H7 (cell line): ENCODE measurements around the gene ZNF112. TPM values are rescaled to one million over a fixed set of nuclear protein-coding genes. Genes with fewer than 3 reads are reported as not detected.

ENCODE experiments used
- DNase-seq: peaks from one replicate; pipeline ENCODE4 v3.0.0; 2012
- H3K27me3 ChIP-seq: 2 replicates; pipeline ENCODE4 v1.6.0; 2011; ENCODE audit warnings: mild to moderate bottlenecking, low read length; ENCODE audit not compliant: control insufficient read depth, insufficient read depth
- H3K36me3 ChIP-seq: replicated peaks from 2 replicates; pipeline ENCODE4 v1.5.1; 2011; ENCODE audit warnings: low read length; ENCODE audit not compliant: control insufficient read depth, insufficient read depth
- H3K4me3 ChIP-seq: 2 replicates; pipeline ENCODE4 v1.5.1; 2011; ENCODE audit warnings: low read depth, mild to moderate bottlenecking, control low read depth, low read length, moderate library complexity; ENCODE audit not compliant: insufficient read depth
- total RNA-seq: library from RNA; depleted of rRNA; stranded (reverse); fragments of >200 nt; shearing (Covaris generic); gene quantifications from 2 replicates; pipeline ENCODE4 v1.2.3, GENCODE V29; 2014; rRNA removed

ZNF112 gene
- total RNA-seq, 1 experiment from 2014 or later = 2.1 TPM

- no peak for DNase-seq
- H3K27me3 ChIP-seq = no peaks in the 10 kb centered on the region
- H3K36me3 ChIP-seq = no peaks in the 10 kb centered on the region
- no peak overlapping the region for H3K4me3 ChIP-seq
These were observed 48.5 kb downstream of the ZNF112 start for GRCh38 chr19:44308011-44308410.

DNA sequence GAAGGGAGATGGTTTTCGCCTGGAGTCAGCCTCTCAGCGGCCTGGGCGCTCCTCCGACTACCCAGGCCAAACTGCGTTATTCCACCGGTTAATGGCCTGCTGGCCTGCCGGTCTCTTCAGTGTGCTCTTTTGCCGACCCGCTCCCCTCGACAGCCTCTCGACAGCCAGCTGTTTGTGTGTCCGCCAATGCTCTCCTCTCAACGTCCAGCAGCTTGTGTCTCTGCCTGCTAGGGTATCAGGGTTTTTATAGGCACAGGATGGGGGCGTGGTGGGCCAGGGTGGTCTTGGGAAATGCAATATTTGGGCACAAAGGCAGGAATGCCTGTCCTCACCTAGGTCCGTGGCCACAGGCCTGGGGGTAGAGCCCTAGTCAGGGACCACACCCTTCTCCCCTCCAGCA is 50.2 kb downstream of the ZNF112 start:
- Histone ChIP-seq H3K27me3 (no peaks in the 10 kb centered on the region), H3K36me3 (no peaks in the 10 kb centered on the region; the same call in 1 of the 2 replicates)
- no peak for DNase-seq

DNA sequence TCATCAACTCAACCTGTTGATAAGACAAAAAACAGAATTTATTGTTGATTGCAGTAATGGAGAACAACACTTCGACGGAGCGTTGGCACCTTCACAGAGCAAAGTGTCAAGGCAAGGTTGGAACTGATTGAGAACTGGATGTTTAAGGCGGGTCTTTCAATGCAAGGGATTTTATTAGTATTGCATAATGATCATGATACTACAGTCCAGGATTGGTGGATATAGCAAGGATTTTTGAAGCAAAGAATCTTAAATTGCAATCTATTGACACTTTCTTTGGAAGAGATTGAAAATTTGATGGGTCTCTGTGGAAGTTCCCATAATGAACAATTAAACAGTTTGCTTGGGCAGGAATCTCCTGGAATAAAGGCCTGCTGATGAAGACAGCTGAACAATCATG is 51.0 kb downstream of the ZNF112 start:
- DNase-seq = no peak
- Histone ChIP-seq H3K4me3 (no peak overlapping the region), H3K36me3 (no peaks in the 10 kb centered on the region; the same call in 1 of the 2 replicates), H3K27me3 (no peaks in the 10 kb centered on the region)

More for the DNA sequence above, 50.2 kb downstream of the ZNF112 start:
- no peak overlapping the region for H3K4me3 ChIP-seq

DNA sequence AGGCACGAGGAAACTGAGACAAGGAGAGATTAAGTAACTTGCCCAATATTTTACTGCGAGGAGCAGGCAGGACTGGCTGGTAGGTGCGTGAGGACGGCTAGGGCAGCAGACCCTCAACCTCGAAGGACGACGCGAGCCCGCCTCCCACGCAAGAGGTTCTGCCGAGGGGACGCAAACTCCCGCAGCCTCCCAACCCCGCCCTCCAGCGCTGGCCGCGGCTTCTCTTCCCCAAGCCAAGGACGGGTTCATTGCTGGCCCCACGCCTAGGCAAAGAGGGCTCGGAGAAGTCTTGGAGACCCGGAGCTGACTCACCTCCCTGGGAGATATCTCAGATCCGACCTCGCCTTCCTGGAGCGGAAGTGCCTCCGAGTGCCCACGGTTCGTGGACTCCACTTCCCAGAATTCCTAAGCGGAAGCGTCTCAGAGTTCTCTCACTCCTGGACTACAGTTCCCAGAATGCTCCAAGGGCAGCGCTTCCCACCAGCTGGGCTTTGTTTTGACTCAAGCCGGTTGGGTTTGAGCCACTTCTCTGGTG is 51.8 kb downstream of the ZNF112 start, which contains the start of gene ZNF235:
Gene ZNF235 (minus strand): TSS at position 367 of the 535 bp plus-strand sequence. CDS start 1,621 bp downstream, outside the sequence.
- no peaks in the 10 kb centered on the region; the same call in 1 of the 2 replicates for H3K36me3 ChIP-seq
- H3K27me3 ChIP-seq = no peaks in the 10 kb centered on the region
- peak; percentile 80 for DNase-seq
- H3K4me3 ChIP-seq = peak within 1 kb of the TSS; percentile 91

DNA sequence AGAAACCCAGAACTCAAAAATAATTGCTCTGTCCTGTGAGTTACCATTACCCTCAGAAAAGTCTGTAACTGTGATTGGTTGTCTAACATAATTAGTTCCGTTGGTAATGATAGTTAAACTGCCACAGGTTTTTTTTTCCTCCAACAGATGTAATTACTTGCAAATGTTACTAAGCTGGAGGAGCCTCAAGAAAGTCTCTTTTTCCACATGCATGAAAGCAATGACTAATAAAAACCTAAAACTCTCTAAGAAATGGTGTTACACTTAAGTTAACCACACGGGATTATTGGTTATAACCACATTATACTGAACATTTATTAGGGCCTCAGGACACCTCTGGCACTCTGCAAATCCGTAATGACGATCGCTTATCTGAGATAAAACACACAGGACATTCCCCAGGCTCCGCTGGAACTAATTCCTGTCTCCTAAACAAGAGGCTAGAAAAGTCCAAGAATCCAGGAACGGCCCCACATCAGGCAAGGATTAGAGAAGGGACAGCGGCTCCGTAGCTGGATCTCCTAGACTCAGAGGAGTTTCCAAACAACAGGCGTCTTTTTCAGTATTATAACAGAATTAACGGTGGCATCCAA is 52.4 kb downstream of the ZNF112 start:
- Histone ChIP-seq H3K4me3 (peak overlapping the region; percentile 91), H3K36me3 (peaks cover 2% of the 10 kb centered on the region), H3K27me3 (no peaks in the 10 kb centered on the region)
- DNase-seq = peak; percentile 20

DNA sequence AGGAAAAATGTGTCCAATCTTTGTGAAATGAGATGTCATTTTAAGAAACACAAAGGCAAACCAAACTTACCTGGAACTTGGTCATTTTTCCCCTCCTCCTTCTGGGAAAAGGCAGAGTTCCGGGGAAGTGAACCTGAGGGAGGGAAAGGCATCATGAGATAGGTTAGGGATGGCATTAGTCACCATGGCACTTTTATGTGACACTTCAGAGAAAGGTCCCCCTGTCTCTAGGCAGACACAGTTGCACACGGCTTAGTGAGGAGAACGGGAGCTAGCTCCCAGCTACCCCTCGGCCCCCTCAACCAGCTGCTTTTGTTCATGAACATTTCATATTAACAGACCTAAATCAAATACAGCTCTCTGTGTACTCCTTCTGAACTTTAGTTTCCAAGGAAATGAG is 53.2 kb downstream of the ZNF112 start:
- Histone ChIP-seq H3K4me3 (no peak overlapping the region), H3K27me3 (no peaks in the 10 kb centered on the region), H3K36me3 (peaks cover 2% of the 10 kb centered on the region)
- DNase-seq = no peak

- Histone ChIP-seq H3K4me3 (no peak overlapping the region), H3K27me3 (no peaks in the 10 kb centered on the region), H3K36me3 (peaks cover 11% of the 10 kb centered on the region)
- no peak for DNase-seq
These were observed 71.5 kb downstream of the ZNF112 start for GRCh38 chr19:44284968-44285367.

DNA sequence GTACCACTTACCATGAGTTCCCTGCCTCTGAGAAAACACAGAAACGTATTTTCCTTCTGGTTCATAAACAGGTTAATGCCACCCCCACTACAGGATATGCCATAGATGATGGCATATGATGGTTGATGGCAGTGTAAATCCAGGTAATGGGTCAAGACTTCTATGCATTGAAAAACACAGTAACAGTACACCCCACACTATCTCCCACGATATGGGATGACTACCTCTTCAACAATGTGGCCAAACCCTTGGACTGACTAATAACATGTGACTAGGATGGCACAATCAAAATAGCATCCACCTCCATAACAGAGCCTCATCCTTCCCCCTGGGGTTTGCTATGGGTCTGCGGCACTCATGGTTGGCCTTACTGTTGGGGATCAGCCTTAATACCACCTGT is 73.6 kb downstream of the ZNF112 start:
- no peak overlapping the region for H3K4me3 ChIP-seq
- DNase-seq = no peak
- H3K36me3 ChIP-seq = peaks cover 4% of the 10 kb centered on the region

GRCh38 chr19:44280916-44281315 is 75.6 kb downstream of the ZNF112 start:
- Histone ChIP-seq H3K4me3 (no peak overlapping the region), H3K27me3 (no peaks in the 10 kb centered on the region), H3K36me3 (no peaks in the 10 kb centered on the region)
- no peak for DNase-seq

More for the DNA sequence above, 73.6 kb downstream of the ZNF112 start:
- no peaks in the 10 kb centered on the region for H3K27me3 ChIP-seq

- no peak for DNase-seq
- Histone ChIP-seq H3K36me3 (peaks cover 1% of the 10 kb centered on the region; the same call in 1 of the 2 replicates), H3K4me3 (no peak overlapping the region), H3K27me3 (no peaks in the 10 kb centered on the region)
These were observed 78.2 kb downstream of the ZNF112 start for GRCh38 chr19:44278181-44278690.

GRCh38 chr19:44277331-44277730 is 79.1 kb downstream of the ZNF112 start:
- DNase-seq = no peak

More at GRCh38 chr19:44277331-44277730, 79.1 kb downstream of the ZNF112 start:
- Histone ChIP-seq H3K36me3 (peaks cover 1% of the 10 kb centered on the region; the same call in 1 of the 2 replicates), H3K4me3 (no peak overlapping the region), H3K27me3 (no peaks in the 10 kb centered on the region)

Other genes starting within 250 kb of the ZNF112 start
- gene ZNF225, start 243.3 kb downstream of the ZNF112 start, total RNA-seq = 2.4 and 3.8 TPM in 2 replicates
- 3.5 and 5.5 TPM in 2 replicates for gene ZNF234, start 215.1 kb downstream of the ZNF112 start, total RNA-seq
- 8.9 and 12.0 TPM in 2 replicates for gene ZNF226, start 191.6 kb downstream of the ZNF112 start, total RNA-seq
- gene ZNF227, start 144.1 kb downstream of the ZNF112 start, total RNA-seq = 14.0 and 21.4 TPM in 2 replicates
- gene ZNF233, start 96.8 kb downstream of the ZNF112 start, total RNA-seq = 0.48 and 1.1 TPM in 2 replicates
- gene ZNF235, start 51.7 kb downstream of the ZNF112 start, total RNA-seq = 1.6 and 2.1 TPM in 2 replicates
- 2.2 and 4.6 TPM in 2 replicates for gene ZNF285, start 44.9 kb upstream of the ZNF112 start, total RNA-seq
- 0.03 and 0.18 TPM in 2 replicates for gene ZNF229, start 91.8 kb upstream of the ZNF112 start, total RNA-seq
- 7.1 and 8.7 TPM in 2 replicates for gene ZNF180, start 143.8 kb upstream of the ZNF112 start, total RNA-seq
- not detected in 2 replicates for gene CEACAM20, start 173.0 kb upstream of the ZNF112 start, total RNA-seq